Measurements from ENCODE around the gene PLRG1. TPM values are rescaled to one million over a fixed set of nuclear protein-coding genes. Genes with fewer than 3 reads are reported as not detected.

The PLRG1 gene
- total RNA-seq, 4 donors from 2014 or later = 35.6 to 45.7 (median 40.2) TPM

DNA sequence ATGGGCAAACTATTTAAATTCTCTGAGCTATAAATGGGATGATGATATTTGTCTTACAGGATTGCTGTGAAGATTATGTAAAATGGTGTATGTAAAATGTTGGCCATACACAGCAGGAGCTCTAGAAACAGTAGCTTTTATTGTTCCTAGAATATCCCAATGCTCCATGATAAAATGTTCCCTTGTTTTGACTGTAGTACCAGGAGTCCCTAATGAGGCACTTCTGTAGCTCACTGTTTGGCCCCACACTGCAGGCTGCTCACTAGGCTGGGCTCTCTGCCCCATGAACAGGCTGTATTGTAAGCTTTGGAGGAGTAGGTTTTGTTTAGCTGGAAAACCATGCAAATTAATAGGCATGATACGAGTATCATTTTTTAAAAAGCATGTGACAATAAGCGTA is 43.7 kb upstream of the PLRG1 start:
- DNase-seq (ENCODE audit: extremely low spot score) = no peak
- H3K27ac ChIP-seq (replicated peaks in 1 of 4) = no peak overlapping the region
- no peaks in the 10 kb centered on the region for H3K36me3 ChIP-seq
- peaks cover 0 to 6% (median 0%) of the 10 kb centered on the region in 4 donors for H3K27me3 ChIP-seq
- H3K4me1 ChIP-seq = no peaks in the 10 kb centered on the region
- intact Hi-C loops (cut with DNase I) = no loop called here
- TF ChIP-seq CTCF (IDR thresholded peaks at IDR 0.05) = no peak
- TF ChIP-seq POLR2A (IDR thresholded peaks at IDR 0.05; ENCODE audit: low read depth) = no peak
- no peak for TF ChIP-seq EP300 (IDR thresholded peaks at IDR 0.05)
- no peak for TF ChIP-seq POLR2AphosphoS5 (IDR thresholded peaks at IDR 0.05)
- no peak overlapping the region for H3K4me3 ChIP-seq
- H3K9me3 ChIP-seq = no peaks in the 10 kb centered on the region
- 30% methylated on average over 2 of the region's 2 CpGs for WGBS

DNA sequence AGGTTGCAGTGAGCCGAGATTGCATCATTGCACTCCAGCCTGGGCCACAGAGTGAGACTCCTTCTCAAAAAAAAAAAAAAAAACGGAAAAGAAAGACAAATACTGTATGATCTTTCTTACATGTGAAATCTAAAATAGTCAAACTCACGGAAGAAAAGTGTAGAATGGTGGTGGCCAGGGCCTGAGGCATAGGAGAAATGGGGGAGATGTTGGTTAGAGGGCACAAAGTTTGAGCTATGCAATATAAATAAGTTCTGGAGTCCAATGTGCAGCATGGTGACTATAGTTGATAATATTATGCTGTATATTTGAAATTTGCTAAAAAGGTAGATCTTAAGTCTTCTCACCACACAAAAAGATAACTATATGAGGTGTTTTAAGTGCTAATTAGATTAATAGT is 41.7 kb upstream of the PLRG1 start:
- no peak overlapping the region for H3K27ac ChIP-seq (replicated peaks in 1 of 4)
- H3K9me3 ChIP-seq = no peaks in the 10 kb centered on the region
- intact Hi-C loops (cut with DNase I) = no loop called here
- no peaks in the 10 kb centered on the region for H3K36me3 ChIP-seq
- no peak for TF ChIP-seq CTCF (IDR thresholded peaks at IDR 0.05)
- peaks cover 0 to 6% (median 0%) of the 10 kb centered on the region in 4 donors for H3K27me3 ChIP-seq
- 88% methylated on average over 3 of the region's 3 CpGs for WGBS
- no peak for DNase-seq (ENCODE audit: extremely low spot score)
- H3K4me3 ChIP-seq = no peak overlapping the region
- H3K4me1 ChIP-seq = no peaks in the 10 kb centered on the region

GRCh38 chr4:154590329-154591006 is 40.3 kb upstream of the PLRG1 start, which contains the start of gene FGA:
Gene FGA (minus strand): TSS chr4:154590742. CDS start chr4:154590687, 55 bp downstream.
- Histone ChIP-seq H3K27ac (replicated peaks in 1 of 4) (no peak within 1 kb of the TSS), H3K4me1 (no peaks in the 10 kb centered on the region), H3K36me3 (no peaks in the 10 kb centered on the region), H3K9me3 (no peaks in the 10 kb centered on the region), H3K27me3 (peaks cover 0 to 6% (median 0%) of the 10 kb centered on the region in 4 donors), H3K4me3 (no peak within 1 kb of the TSS)
- DNase-seq (ENCODE audit: extremely low spot score) = no peak
- intact Hi-C loops (cut with DNase I) = no loop called here
- TF ChIP-seq POLR2A (IDR thresholded peaks at IDR 0.05; ENCODE audit: low read depth) (no peak), POLR2AphosphoS5 (IDR thresholded peaks at IDR 0.05) (no peak), CTCF (IDR thresholded peaks at IDR 0.05) (no peak), EP300 (IDR thresholded peaks at IDR 0.05) (no peak)
- 62% methylated on average over 3 of the region's 3 CpGs for WGBS

GRCh38 chr4:154589296-154590197 is 39.3 kb upstream of the PLRG1 start:
- Histone ChIP-seq H3K36me3 (no peaks in the 10 kb centered on the region), H3K27ac (replicated peaks in 1 of 4) (no peak overlapping the region), H3K4me1 (no peaks in the 10 kb centered on the region), H3K4me3 (no peak overlapping the region), H3K9me3 (no peaks in the 10 kb centered on the region), H3K27me3 (peaks cover 0 to 6% (median 0%) of the 10 kb centered on the region in 4 donors)
- TF ChIP-seq CTCF (IDR thresholded peaks at IDR 0.05) = no peak
- TF ChIP-seq POLR2A (IDR thresholded peaks at IDR 0.05; ENCODE audit: low read depth) = no peak
- no peak for TF ChIP-seq EP300 (IDR thresholded peaks at IDR 0.05)
- TF ChIP-seq POLR2AphosphoS5 (IDR thresholded peaks at IDR 0.05) = no peak
- intact Hi-C loops (cut with DNase I) = no loop called here
- WGBS = 66% methylated on average over 7 of the region's 7 CpGs
- no peak for DNase-seq (ENCODE audit: extremely low spot score)

Data from esophagus muscularis mucosa (tissue), 4 donors.